Suprapubic skin (tissue), 4 donors: ENCODE measurements around the gene SPINK1. TPM values are rescaled to one million over a fixed set of nuclear protein-coding genes. Genes with fewer than 3 reads are reported as not detected.
"Not testable (repeated sequence)": the region's sequence is repeated elsewhere in the genome, so short reads cannot be mapped to it uniquely, and the experiment has no call there.

Experiments used
- DNase-seq, 2 donors: peaks; one replicate each; pipeline ENCODE4 v3.0.0-alpha.2; 2019; ENCODE audit warnings: low spot score in 2 of 2
- H3K27ac ChIP-seq: fragments of 200-600 bp; sonication (generic); one replicate; pipeline ENCODE4 v1.5.1; 2019
- H3K27me3 ChIP-seq: fragments of 200-600 bp; sonication (generic); one replicate; pipeline ENCODE4 v1.5.1; 2019
- H3K36me3 ChIP-seq: fragments of 200-600 bp; sonication (generic); one replicate; pipeline ENCODE4 v1.5.1; 2019
- H3K4me1 ChIP-seq: fragments of 200-600 bp; sonication (generic); one replicate; pipeline ENCODE4 v1.5.1; 2019
- H3K4me3 ChIP-seq: fragments of 200-600 bp; sonication (generic); one replicate; pipeline ENCODE4 v1.5.1; 2019; ENCODE audit warnings: mild to moderate bottlenecking
- H3K9me3 ChIP-seq: fragments of 200-600 bp; sonication (generic); one replicate; pipeline ENCODE4 v1.5.1; 2019
- EP300 ChIP-seq: sonication (generic); formaldehyde crosslinking; IDR thresholded peaks from one replicate; pipeline ENCODE4 v1.6.1; 2017; ENCODE audit warnings: antibody characterized with exemption
- POLR2A ChIP-seq, 2 donors: fragments of 450-650 bp; IDR thresholded peaks; one replicate each; pipeline ENCODE4 v1.6.1; 2017; ENCODE audit warnings: antibody characterized with exemption in 2 of 2, mild to moderate bottlenecking in 2 of 2, moderate library complexity in 2 of 2
- POLR2AphosphoS5 ChIP-seq, 3 donors: sonication (generic); formaldehyde crosslinking; IDR thresholded peaks; one replicate each; pipeline ENCODE4 v1.6.1; 2017; ENCODE audit warnings: antibody characterized with exemption in 3 of 3
- WGBS: methylation state at CpG from one replicate; pipeline ENCODE4 v1.1.5; 2018; 5-methylcytosine and 5-hydroxymethylcytosine counted together
- total RNA-seq, 4 donors: library from RNA; depleted of rRNA; stranded (reverse); fragments of >200 nt; gene quantifications; one replicate each; pipeline ENCODE4 v1.1.0, GENCODE V29; 2016
- TF ChIP-seq, protein P1 (sequence below), 2 donors: fragments of 200-600 bp in 1 of 2; fragments of 450-650 bp in 1 of 2; sonication (generic) in 1 of 2; IDR thresholded peaks; one replicate each; pipeline ENCODE4 v1.5.1; 2016 to 2019; ENCODE audit warnings: antibody characterized with exemption in 2 of 2, mild to moderate bottlenecking in 1 of 2, moderate library complexity in 1 of 2

Gene SPINK1
- total RNA-seq, 4 donors from 2014 or later: 2.5 to 64.5 TPM; not detected in 2

- no peak for TF ChIP-seq POLR2A (IDR thresholded peaks at IDR 0.05)
- TF ChIP-seq, protein P1, sequence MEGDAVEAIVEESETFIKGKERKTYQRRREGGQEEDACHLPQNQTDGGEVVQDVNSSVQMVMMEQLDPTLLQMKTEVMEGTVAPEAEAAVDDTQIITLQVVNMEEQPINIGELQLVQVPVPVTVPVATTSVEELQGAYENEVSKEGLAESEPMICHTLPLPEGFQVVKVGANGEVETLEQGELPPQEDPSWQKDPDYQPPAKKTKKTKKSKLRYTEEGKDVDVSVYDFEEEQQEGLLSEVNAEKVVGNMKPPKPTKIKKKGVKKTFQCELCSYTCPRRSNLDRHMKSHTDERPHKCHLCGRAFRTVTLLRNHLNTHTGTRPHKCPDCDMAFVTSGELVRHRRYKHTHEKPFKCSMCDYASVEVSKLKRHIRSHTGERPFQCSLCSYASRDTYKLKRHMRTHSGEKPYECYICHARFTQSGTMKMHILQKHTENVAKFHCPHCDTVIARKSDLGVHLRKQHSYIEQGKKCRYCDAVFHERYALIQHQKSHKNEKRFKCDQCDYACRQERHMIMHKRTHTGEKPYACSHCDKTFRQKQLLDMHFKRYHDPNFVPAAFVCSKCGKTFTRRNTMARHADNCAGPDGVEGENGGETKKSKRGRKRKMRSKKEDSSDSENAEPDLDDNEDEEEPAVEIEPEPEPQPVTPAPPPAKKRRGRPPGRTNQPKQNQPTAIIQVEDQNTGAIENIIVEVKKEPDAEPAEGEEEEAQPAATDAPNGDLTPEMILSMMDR (IDR thresholded peaks at IDR 0.05): no peak
- no peak for TF ChIP-seq POLR2AphosphoS5 (IDR thresholded peaks at IDR 0.05)
- TF ChIP-seq EP300: no peak
- H3K27ac ChIP-seq: no peak overlapping the region
- no peaks in the 10 kb centered on the region for H3K9me3 ChIP-seq
- H3K36me3 ChIP-seq: no peaks in the 10 kb centered on the region
- no peaks in the 10 kb centered on the region for H3K27me3 ChIP-seq
- no peaks in the 10 kb centered on the region for H3K4me1 ChIP-seq
- no peak for DNase-seq
- 0% methylated on average over 1 of the region's 1 CpG for WGBS
- H3K4me3 ChIP-seq: no peak overlapping the region
These were observed 27.5 kb downstream of the SPINK1 start for GRCh38 chr5:147803926-147804325.

GRCh38 chr5:147803161-147803560 is 28.3 kb downstream of the SPINK1 start:
- not testable (repeated sequence) for H3K27ac ChIP-seq, DNase-seq, H3K4me3 ChIP-seq, H3K36me3 ChIP-seq, H3K27me3 ChIP-seq, H3K4me1 ChIP-seq, H3K9me3 ChIP-seq
- WGBS: 79% methylated on average over 3 of the region's 3 CpGs

GRCh38 chr5:147801461-147801860 is 30.0 kb downstream of the SPINK1 start:
- WGBS: 70% methylated on average over 1 of the region's 1 CpG
- H3K4me3 ChIP-seq: no peak overlapping the region
- TF ChIP-seq, protein P1 (IDR thresholded peaks at IDR 0.05): no peak
- no peak for TF ChIP-seq POLR2A (IDR thresholded peaks at IDR 0.05)
- TF ChIP-seq EP300: no peak

DNA sequence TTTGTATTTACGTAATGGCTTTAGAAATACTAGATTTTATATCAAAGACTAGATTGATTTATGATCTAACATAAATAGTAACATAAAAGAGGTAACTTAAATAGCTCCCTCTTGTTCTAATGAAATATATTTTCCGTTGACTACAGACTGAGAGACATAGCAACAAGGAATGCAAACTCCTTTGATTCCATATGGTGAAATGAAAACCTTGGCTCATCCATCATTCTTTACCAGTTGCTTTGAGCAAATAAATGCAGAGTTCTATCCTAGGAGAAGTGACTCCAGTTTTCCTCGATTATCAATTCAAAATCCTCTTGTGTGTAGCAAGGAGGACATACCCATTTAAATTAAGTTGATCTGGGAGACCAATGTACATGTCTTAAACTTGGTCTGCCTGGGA is 31.0 kb downstream of the SPINK1 start:
- TF ChIP-seq POLR2AphosphoS5 (IDR thresholded peaks at IDR 0.05) (no peak), POLR2A (IDR thresholded peaks at IDR 0.05) (no peak)
- no peak overlapping the region for H3K27ac ChIP-seq
- 35% methylated on average over 3 of the region's 3 CpGs for WGBS
- H3K4me3 ChIP-seq: no peak overlapping the region
- no peaks in the 10 kb centered on the region for H3K4me1 ChIP-seq
- H3K27me3 ChIP-seq: peaks cover 4% of the 10 kb centered on the region
- no peaks in the 10 kb centered on the region for H3K36me3 ChIP-seq
- H3K9me3 ChIP-seq: no peaks in the 10 kb centered on the region
- DNase-seq: no peak

More at GRCh38 chr5:147801461-147801860, 30.0 kb downstream of the SPINK1 start:
- Histone ChIP-seq H3K9me3 (no peaks in the 10 kb centered on the region), H3K4me1 (no peaks in the 10 kb centered on the region), H3K27me3 (peaks cover 4% of the 10 kb centered on the region), H3K36me3 (no peaks in the 10 kb centered on the region), H3K27ac (no peak overlapping the region)
- no peak for DNase-seq

- no peaks in the 10 kb centered on the region for H3K9me3 ChIP-seq
- peaks cover 4% of the 10 kb centered on the region for H3K27me3 ChIP-seq
- TF ChIP-seq POLR2AphosphoS5 (IDR thresholded peaks at IDR 0.05) (no peak), EP300 (no peak), POLR2A (IDR thresholded peaks at IDR 0.05) (no peak)
- TF ChIP-seq, protein P1 (IDR thresholded peaks at IDR 0.05): no peak
- H3K27ac ChIP-seq: no peak overlapping the region
- no peaks in the 10 kb centered on the region for H3K36me3 ChIP-seq
- DNase-seq: no peak
- WGBS: 80% methylated on average over 6 of the region's 6 CpGs
- H3K4me3 ChIP-seq: no peak overlapping the region
- no peaks in the 10 kb centered on the region for H3K4me1 ChIP-seq
These were observed 34.7 kb downstream of the SPINK1 start for GRCh38 chr5:147796556-147797308.

DNA sequence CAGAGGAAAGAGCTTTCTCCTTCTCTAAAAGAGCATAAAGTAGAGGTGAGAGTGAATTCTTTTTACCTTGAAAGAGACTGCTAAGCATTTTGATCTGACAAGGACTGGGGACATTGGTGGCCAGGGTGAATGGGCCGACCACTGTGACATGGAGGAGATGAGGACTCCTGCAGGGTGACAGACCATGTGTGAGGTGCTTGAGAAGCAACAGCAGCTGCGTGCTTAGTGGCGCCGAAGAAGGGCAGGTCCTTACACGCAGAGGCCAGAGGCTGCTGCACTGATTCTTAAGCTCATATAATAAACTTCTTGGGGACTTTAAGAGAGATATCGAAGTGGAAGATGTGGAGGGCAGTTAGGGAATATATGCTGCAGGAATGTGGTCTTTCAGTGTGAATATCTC is 40.3 kb downstream of the SPINK1 start:
- Histone ChIP-seq H3K9me3 (no peaks in the 10 kb centered on the region), H3K27me3 (no peaks in the 10 kb centered on the region), H3K36me3 (no peaks in the 10 kb centered on the region), H3K4me3 (no peak overlapping the region), H3K27ac (no peak overlapping the region), H3K4me1 (no peaks in the 10 kb centered on the region)
- 64% methylated on average over 6 of the region's 6 CpGs for WGBS
- DNase-seq: no peak
- no peak for TF ChIP-seq POLR2A (IDR thresholded peaks at IDR 0.05)
- no peak for TF ChIP-seq EP300
- TF ChIP-seq, protein P1 (IDR thresholded peaks at IDR 0.05): no peak
- no peak for TF ChIP-seq POLR2AphosphoS5 (IDR thresholded peaks at IDR 0.05)
